ENCODE data around the gene CDK17.

DNA sequence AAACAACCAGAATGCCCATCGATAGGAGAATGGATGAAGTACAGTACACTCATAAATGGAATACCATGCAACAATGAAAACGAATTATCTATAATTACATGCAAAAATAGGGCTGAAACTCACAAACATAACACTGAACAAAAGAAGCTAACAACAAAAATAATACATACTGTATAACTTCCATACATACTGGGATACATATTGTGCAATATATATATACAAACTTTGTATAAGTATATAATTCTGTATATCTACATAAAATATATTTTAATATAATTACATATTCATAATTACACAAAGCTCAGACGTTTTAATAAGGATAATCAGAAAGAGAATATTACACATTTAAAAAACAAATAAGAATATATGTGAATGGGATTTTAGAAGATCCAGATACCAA is 90.2 kb downstream of the CDK17 start:
- TF ChIP-seq CTCF (IDR thresholded peaks at IDR 0.05 in 8 of 11, conservative IDR thresholded peaks at IDR 0.05 in 3 of 11): no peak
- TF ChIP-seq POLR2AphosphoS5 (IDR thresholded peaks at IDR 0.05): no peak
- TF ChIP-seq POLR2A (IDR thresholded peaks at IDR 0.05): no peak
